ENCODE data around the gene STAM2.

GRCh38 chr2:152095146-152095545 lies 80.4 kb downstream of the STAM2 start:
- TF ChIP-seq CTCF (conservative IDR thresholded peaks at IDR 0.05; ENCODE audit: low read length) (no peak), EZH2phosphoT487 (IDR thresholded peaks at IDR 0.05; ENCODE audit: borderline replicate concordance) (no peak)

All from Loucy (cell line).